Stimulated activated CD4-positive, alpha-beta T cell treated with anti-CD3 and anti-CD28 coated beads, Interleukin-12 subunit alpha, Interleukin-12 subunit beta, amount 100 ng/mL, for 48 hours (primary cell): ENCODE results near the gene ARID5B.

Source experiments
- DNase-seq, 3 donors: peaks; one replicate each; pipeline ENCODE4 v3.0.0-alpha.2; 2020; ENCODE audit warnings: low read depth in 2 of 3, low spot score in 1 of 3

Gene ARID5B

GRCh38 chr10:61887772-61888171, 13.7 kb upstream of the ARID5B start:
- no peak for DNase-seq

GRCh38 chr10:61888744-61889143, 12.8 kb upstream of the ARID5B start:
- no peak for DNase-seq

DNA sequence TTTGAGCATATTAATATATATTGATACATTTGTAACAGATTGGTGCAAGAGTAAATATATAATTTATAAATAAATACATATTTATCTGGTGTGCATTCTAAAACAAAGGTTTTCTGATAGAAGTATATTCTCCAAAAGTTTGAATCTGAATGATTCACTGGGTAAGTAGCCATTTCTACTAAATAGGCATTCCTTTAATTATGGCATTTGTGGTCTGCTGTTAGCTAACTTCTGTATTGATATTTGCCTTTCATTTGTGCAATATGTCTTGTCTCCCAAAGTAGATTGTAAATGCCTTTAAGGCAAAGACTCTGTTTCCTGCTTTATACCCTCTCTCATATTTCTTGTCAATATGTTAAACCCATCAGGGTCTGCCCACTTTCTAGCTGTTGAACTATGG, 11.1 kb upstream of the ARID5B start:
- no peak for DNase-seq

DNA sequence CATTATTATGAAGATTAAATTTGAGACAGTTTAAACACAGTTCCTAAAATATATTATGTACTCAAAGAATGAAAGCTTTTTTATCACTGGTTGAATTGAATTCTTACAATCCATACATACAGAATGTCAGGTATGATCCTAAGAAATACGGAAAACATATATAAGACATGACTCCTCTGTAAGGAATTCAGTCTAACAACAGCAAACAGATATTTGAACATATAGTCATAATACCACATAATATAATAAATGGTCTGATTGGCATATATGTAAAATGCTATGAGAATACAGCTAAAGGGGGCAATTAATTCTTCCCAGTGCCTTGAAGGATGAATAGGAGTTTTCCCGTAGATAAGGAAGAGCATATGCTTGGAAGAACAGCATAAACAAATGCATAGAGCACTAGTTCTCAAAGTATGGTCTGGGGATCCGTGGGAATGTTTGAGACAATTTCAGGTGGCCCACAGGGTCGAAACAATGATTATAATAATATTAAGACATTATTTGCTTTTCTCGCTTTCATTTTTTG, 10.6 kb upstream of the ARID5B start:
- no peak for DNase-seq

GRCh38 chr10:61891906-61892585, 9.5 kb upstream of the ARID5B start:
- no peak for DNase-seq

DNA sequence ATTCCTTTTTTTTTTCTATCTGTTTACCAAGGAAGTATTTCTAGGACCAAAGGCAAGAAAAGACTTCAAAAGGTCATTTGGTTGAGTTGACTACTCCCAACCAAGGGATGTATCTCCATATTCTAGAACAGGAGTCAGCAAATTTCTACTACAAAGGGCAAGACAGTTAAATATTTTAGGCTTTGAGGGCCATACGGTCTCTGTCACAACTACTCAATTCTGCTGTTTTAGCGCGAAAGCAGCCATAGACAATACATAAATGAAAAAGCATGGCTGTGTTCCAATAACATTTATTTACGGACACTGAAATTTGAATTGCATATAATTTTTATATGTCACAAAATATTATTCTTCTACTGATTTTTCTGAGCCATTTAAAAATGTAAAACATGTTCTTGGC, 8.5 kb upstream of the ARID5B start:
- DNase-seq, result no peak

GRCh38 chr10:61894133-61894532, 7.4 kb upstream of the ARID5B start:
- no peak for DNase-seq

- no peak for DNase-seq
These were observed 5.5 kb upstream of the ARID5B start for GRCh38 chr10:61895898-61896600.

GRCh38 chr10:61896854-61897661, 4.4 kb upstream of the ARID5B start:
- peak in 2 of 3 donors; percentile 47 to 89 for DNase-seq

DNA sequence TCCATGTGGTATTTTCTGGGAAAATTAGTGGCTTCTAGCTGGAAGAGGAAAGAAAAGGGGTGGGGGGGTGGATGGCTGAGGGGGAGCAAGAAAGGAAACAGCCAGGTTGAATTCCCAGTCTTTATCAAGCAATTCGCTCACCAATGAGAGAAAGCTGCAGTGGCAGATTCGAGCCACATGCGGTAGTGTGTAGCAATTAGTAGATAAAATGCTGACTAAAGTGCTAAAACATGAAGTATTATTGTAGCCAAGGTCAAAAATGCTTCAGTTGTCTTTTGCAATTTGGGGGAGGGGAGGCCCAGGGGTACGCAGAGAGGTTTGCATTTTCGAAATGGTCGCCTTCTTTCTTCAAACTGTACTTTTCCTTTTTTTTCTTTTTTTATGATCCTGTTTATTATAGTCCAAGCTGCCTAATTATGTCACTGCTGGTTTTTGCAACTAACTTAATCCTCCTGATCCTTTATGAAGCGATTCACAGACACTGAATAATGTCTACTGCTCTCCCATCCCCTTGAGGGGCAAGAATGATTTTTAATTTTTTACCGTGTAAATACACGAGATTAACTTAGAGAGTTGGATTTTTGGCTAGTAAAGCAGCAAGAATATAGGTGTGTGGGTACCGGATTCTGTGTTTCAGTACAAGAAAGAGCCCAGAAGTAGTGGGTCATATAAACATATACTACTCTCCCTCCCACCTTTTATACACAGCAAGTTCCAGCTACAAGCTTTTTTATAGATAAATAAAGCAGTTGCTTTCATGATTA, 3.6 kb upstream of the ARID5B start:
- no peak for DNase-seq

GRCh38 chr10:61898435-61898778, 3.1 kb upstream of the ARID5B start:
- DNase-seq, result no peak

GRCh38 chr10:61899069-61899531, 2.4 kb upstream of the ARID5B start:
- no peak for DNase-seq

- no peak for DNase-seq
These were observed 1.9 kb upstream of the ARID5B start for GRCh38 chr10:61899663-61899996.

DNA sequence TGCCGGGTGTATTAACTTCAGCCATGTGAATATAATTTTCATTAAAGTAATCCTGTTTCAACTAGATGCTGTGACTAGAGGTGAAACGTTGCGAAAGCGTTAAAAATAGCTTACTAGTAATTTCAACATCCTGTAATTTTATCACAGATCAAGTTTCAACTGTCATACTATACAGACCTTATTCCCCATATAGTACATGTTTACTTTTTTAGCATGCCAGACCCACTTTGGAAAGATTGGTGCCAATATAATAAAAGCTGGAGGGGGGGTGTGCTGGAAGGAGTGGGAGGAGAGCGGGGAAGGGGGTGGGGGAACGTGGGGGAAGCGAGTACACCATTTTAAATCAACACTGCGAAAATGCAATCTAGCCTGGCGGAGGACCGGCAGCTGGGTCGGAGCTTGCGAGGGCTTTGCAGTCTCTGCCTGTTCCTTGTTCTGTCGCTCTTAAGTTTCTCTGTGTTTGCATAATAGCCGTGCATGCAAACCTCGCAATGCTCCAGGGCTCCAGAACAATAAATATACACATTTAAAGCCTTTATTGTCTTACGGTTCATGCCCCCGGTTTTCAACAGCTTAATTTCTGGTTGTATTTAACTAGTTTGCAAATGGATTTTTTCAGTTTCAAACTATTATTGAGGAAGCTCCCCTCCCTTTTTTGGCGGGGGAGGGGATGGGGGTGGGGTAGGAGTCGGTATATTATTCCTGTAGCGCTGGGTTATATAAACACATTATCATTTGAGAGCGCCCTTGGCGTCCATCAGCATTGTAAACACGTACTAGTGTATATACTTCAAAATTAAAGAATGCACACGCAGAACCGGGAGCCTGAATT, 1.3 kb upstream of the ARID5B start:
- peak in 2 of 3 donors; percentile 41 for DNase-seq

DNA sequence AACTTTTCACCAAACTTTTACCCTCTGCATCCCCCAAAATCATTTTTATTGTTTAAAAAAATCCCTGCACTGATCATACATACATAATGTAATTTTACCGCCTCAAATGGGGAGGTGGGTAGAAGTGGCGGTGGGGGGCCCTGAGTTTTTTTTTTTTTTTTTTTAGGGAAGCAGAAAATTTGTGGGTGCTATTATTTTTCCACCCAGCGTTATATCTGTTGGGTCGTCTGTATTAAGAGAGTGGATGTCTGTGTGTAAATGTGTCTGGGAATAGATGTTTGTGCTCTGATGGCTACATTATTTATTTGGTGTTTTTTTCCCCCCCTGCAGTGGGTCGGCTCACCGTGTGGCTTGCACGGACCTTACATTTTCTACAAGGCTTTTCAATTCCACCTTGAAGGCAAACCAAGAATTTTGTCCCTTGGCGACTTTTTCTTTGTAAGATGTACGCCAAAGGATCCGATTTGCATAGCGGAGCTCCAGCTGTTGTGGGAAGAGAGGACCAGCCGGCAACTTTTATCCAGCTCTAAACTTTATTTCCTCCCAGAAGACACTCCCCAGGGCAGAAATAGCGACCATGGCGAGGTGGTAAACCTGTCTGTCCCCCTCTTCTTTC, 438 bp downstream of the ARID5B start:
- DNase-seq, result no peak

DNA sequence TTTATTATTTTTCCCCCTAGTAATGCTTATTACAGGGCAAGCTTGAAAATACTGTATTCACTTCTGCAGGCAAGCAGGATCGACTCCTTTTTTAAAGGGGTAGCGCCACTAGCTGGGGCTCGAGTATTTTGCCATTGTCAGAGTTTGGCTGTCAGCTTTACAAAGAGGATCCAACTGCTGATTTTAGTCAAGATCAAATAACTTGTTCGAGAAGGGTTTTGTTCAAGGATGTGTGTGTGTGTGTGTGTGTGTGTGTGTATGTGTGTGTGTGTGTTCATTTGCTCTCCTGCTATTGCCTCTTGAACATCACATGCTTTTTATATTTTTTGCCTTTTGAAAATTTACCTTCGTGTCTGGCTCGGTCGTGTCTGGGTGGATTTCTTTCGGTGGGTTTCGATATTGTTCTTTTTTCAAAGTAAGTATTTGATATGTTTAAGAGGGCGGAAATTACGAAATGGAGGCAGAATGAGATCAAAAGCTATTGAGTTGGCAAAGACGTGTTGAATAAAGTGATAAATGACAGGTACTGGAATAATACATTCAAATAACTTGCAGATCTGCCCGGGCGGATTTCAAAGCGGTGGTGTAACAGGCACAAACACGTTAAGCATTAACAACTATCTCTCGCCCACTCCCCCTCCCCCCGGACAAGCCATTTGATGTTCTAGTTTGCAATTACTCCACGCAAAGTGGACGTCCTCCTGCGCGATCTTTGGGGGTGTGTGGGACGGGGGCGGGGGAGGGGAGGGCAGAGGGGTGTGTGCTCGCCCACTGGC, 1.1 kb downstream of the ARID5B start:
- DNase-seq, result peak in 1 of 3 donors; percentile 57

DNA sequence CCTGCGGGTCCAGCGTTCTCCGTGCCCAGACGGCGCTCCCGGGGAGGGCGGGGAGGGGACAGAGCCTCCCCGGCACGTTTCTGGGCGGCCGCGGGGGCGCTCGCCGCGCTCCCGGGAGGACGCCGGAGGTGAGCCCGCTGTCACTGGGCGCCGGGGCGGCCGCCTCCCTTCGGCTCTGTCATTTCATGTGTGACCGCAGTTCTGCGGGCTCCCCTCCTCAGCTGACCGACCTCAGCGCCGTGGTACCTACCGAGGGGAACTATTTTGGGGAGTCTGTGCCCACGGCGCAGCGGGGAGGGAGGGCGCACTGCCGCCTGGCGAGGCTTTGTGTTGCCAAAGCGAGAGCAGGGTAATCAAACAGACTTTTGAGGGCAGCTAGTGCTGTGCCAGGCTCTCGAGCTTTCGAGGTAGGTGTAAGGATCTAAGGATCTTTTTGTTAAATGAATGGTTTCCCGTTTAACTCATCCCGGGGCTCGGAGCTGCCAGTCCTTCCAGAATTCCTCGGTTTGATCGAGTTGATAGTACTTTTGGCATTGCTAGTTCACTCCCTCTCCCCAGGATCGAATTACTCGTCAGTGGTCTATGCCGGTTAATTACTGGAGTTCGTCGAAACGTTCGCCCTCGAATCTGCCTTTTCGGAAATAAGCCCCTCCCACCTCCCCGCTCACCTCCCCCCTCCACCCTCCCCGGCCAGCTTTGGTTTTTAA, 1.9 kb downstream of the ARID5B start:
- DNase-seq, result peak; percentile 52 to 65 (median 63)

DNA sequence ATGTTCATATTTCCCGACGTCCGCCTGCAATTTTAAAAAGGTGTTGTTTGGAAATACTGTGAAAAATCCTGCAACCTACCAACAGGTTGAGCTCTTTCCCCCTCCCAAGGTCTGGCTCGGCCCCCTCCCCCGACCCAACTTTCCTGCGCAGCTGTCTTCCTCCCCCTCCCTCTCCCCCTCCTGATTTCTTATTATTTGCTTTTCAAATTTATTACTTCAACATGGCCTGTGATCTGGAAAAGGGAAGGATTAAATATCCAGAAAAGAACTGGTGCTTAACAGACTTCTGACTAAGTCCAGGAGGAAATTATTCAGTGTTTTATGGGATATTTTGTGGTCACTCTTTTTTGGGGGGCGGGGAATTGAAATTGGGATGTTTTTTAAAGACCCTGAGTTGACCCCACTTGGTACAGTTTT, 2.4 kb downstream of the ARID5B start:
- no peak for DNase-seq
